GM12878 (cell line): ENCODE data around the gene RSAD2. TPM values are rescaled to one million over a fixed set of nuclear protein-coding genes. Genes with fewer than 3 reads are reported as not detected.

ENCODE experiments used
- ATAC-seq: fragments of 200-7000 bp; cut with Tn5 transposase; 3 replicates; pipeline ENCODE4 v1.9.1; 2020; ENCODE audit warnings: mild to moderate bottlenecking, moderate library complexity
- BruUV-seq: library from RNA; stranded (reverse); fragments of 400-500 nt; replicated peaks from 2 replicates; lab custom pipeline; 2021; lab: Mats Ljungman, UMichigan
- CTCF ChIA-PET: fragments of 300-600 bp; sonication (Branson Sonifier 250); formaldehyde crosslinking; extraction: SDS; loops from one replicate; lab custom pipeline; 2021; ENCODE audit warnings: inconsistent platforms; lab: Yijun Ruan, JAX
- POLR2A ChIA-PET: fragments of 350-600 bp; formaldehyde crosslinking; extraction: SDS; loops from one replicate; lab custom pipeline; 2021; ENCODE audit warnings: inconsistent platforms; lab: Charles Lee
- RAD21 ChIA-PET: fragments of 300-600 bp; sonication (Branson Sonifier 250); formaldehyde crosslinking; loops from one replicate; lab custom pipeline; 2023; ENCODE audit warnings: antibody characterized with exemption; ENCODE audit not compliant: unreplicated experiment; lab: Charles Lee
- SMC1A ChIA-PET: fragments of 300-600 bp; sonication (Branson Sonifier 250); formaldehyde crosslinking; loops from one replicate; lab custom pipeline; 2023; ENCODE audit not compliant: unreplicated experiment, uncharacterized antibody; lab: Charles Lee
- DNase-seq: peaks from one replicate; pipeline ENCODE4 v3.0.0-alpha.2; 2011; ENCODE audit warnings: low read depth, low spot score
- FAIRE-seq: peaks from 3 replicates; lab custom pipeline; 2011; peaks lifted over from hg19 to GRCh38; lab: Jason Lieb, UNC
- H2AFZ ChIP-seq: 2 replicates; pipeline ENCODE4 v1.6.0; 2011; ENCODE audit warnings: low read depth, low read length, control low read depth; ENCODE audit not compliant: control insufficient read depth
- H3K27ac ChIP-seq: 2 replicates; pipeline ENCODE4 v1.5.1; 2011; ENCODE audit warnings: control low read depth; ENCODE audit not compliant: control insufficient read depth, insufficient read depth
- H3K27me3 ChIP-seq, 2 experiments: replicated peaks in 1 of 2; 2 replicates each; pipeline versions ENCODE4 v1.6.0 to v1.6.1; 2011; ENCODE audit warnings: low read length in 1 of 2; ENCODE audit not compliant: control insufficient read depth in 2 of 2, insufficient read depth in 2 of 2
- H3K36me3 ChIP-seq, 2 experiments: 2 replicates each; pipeline ENCODE4 v1.5.1; 2011; ENCODE audit warnings: low read length in 1 of 2; ENCODE audit not compliant: control insufficient read depth in 2 of 2, insufficient read depth in 2 of 2
- H3K4me1 ChIP-seq: 2 replicates; pipeline ENCODE4 v1.6.1; 2011; ENCODE audit warnings: mild to moderate bottlenecking, low read length, moderate library complexity, mixed read lengths; ENCODE audit not compliant: control insufficient read depth, insufficient read depth
- H3K4me2 ChIP-seq: 2 replicates; pipeline ENCODE4 v1.6.0; 2011; ENCODE audit warnings: control low read depth; ENCODE audit not compliant: control insufficient read depth, insufficient read depth
- H3K4me3 ChIP-seq: fragments of 200-600 bp; sonication (generic); 2 replicates; pipeline ENCODE4 v1.5.1; 2016
- H3K79me2 ChIP-seq: 2 replicates; pipeline ENCODE4 v1.6.0; 2011; ENCODE audit warnings: low read length; ENCODE audit not compliant: control insufficient read depth, insufficient read depth
- H3K9ac ChIP-seq: 2 replicates; pipeline ENCODE4 v1.8.0; 2011; ENCODE audit warnings: low read length, control low read depth, mixed read lengths; ENCODE audit not compliant: control insufficient read depth, insufficient read depth
- H3K9me3 ChIP-seq: replicated peaks from 3 replicates; pipeline ENCODE4 v1.5.1; 2011; ENCODE audit warnings: mild to moderate bottlenecking, low read length; ENCODE audit not compliant: control insufficient read depth, insufficient read depth
- H4K20me1 ChIP-seq: 2 replicates; pipeline ENCODE4 v1.6.0; 2011; ENCODE audit not compliant: control insufficient read depth, insufficient read depth
- SIX5 ChIP-seq: IDR thresholded peaks from 2 replicates; pipeline ENCODE4 v1.6.1; 2011; ENCODE audit warnings: mild to moderate bottlenecking, low read depth, low read length, moderate library complexity; ENCODE audit not compliant: severe bottlenecking
- TCF7 ChIP-seq: IDR thresholded peaks from 2 replicates; pipeline ENCODE4 v1.6.1; 2014; ENCODE audit warnings: antibody characterized with exemption, borderline replicate concordance
- WGBS: methylation state at CpG from one replicate; pipeline ENCODE4 v1.1.6; 2016; ENCODE audit warnings: low lambda C conversion rate; ENCODE audit not compliant: insufficient replicate concordance, insufficient coverage; ENCODE audit errors: missing lambda C conversion rate; 5-methylcytosine and 5-hydroxymethylcytosine counted together
- in situ Hi-C: fragments of 300-500 bp; cut with MboI; formaldehyde crosslinking; loops from 9 replicates; pipeline ENCODE4 v1.14.3; 2018; ENCODE audit warnings: mixed read lengths
- intact Hi-C: fragments of 100-400 bp; cut with micrococcal nuclease; formaldehyde crosslinking; loops from one replicate; pipeline ENCODE4 v1.14.2; 2022; ENCODE audit not compliant: unreplicated experiment
- polyA plus RNA-seq, 11 experiments: library from polyadenylated mRNA; depleted of rRNA in 4 of 11; unstranded in 6 of 11; stranded (reverse) in 5 of 11; fragments of >200 nt; fragmentation: Nextera tagmentation in 4 of 11; fragmentation: Illumina TruSeq in 1 of 11; extraction: Ambion mirVana in 4 of 11; extraction: Trizol in 1 of 11; gene quantifications; 1 replicate in 1 of 11; 2 replicates in 10 of 11; pipeline versions ENCODE4 v1.2.1 to v1.2.3, GENCODE V29; 2011 to 2016; ENCODE audit warnings: inconsistent platforms in 2 of 11, missing spikeins in 2 of 11, low read depth in 1 of 11
- total RNA-seq, 4 experiments: library from RNA; depleted of rRNA in 3 of 4; stranded (reverse); fragments of >200 nt in 3 of 4; fragmentation: Illumina TruSeq in 1 of 4; extraction: Trizol in 1 of 4; gene quantifications; 2 replicates each; pipeline versions ENCODE4 v1.2.1 to v1.2.3, GENCODE V29; 2013 to 2021
- TF ChIP-seq, protein P1 (sequence below): IDR thresholded peaks from 2 replicates; pipeline ENCODE4 v1.6.1; 2012; ENCODE audit warnings: low read depth, low read length, improper control_type of control experiment
- TF ChIP-seq, protein P2 (sequence below): IDR thresholded peaks from 2 replicates; pipeline ENCODE4 v1.6.1; 2012; ENCODE audit warnings: improper control_type of control experiment, low read depth, low read length; ENCODE audit not compliant: insufficient replicate concordance
- TF ChIP-seq, protein P3 (sequence below): IDR thresholded peaks from 2 replicates; pipeline ENCODE4 v1.6.1; 2012; ENCODE audit warnings: mild to moderate bottlenecking, low read depth, low read length

RSAD2 gene
- total and polyA plus RNA-seq, 10 of the 15 experiments (the other 5 are each of a cell fraction or from before 2014, with no cell fraction given): 0.24 to 0.90 (median 0.69) TPM

DNA sequence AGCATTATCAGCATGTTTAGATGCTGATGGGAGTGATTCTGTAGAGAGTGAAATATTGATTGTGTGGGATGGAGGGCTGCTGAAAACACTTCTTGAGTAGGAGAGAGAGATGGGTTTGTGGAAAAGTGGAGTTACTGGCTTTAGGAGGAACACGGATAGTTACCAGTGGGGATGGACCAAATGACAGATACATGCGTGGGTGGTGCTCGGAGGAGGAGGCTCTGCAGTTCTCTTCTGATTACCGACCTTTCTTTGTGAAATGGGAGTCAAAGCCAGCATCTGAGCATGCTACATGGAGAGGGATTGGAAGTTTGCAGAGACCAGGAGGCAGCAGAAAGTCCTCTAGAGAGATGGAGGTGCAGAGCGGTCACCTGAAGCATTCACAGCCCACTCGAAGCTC lies 65.9 kb downstream of the RSAD2 start:
- TF ChIP-seq SIX5 (no peak), TCF7 (no peak)
- TF ChIP-seq, protein P1, sequence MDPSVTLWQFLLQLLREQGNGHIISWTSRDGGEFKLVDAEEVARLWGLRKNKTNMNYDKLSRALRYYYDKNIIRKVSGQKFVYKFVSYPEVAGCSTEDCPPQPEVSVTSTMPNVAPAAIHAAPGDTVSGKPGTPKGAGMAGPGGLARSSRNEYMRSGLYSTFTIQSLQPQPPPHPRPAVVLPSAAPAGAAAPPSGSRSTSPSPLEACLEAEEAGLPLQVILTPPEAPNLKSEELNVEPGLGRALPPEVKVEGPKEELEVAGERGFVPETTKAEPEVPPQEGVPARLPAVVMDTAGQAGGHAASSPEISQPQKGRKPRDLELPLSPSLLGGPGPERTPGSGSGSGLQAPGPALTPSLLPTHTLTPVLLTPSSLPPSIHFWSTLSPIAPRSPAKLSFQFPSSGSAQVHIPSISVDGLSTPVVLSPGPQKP: no peak
- TF ChIP-seq, protein P2, sequence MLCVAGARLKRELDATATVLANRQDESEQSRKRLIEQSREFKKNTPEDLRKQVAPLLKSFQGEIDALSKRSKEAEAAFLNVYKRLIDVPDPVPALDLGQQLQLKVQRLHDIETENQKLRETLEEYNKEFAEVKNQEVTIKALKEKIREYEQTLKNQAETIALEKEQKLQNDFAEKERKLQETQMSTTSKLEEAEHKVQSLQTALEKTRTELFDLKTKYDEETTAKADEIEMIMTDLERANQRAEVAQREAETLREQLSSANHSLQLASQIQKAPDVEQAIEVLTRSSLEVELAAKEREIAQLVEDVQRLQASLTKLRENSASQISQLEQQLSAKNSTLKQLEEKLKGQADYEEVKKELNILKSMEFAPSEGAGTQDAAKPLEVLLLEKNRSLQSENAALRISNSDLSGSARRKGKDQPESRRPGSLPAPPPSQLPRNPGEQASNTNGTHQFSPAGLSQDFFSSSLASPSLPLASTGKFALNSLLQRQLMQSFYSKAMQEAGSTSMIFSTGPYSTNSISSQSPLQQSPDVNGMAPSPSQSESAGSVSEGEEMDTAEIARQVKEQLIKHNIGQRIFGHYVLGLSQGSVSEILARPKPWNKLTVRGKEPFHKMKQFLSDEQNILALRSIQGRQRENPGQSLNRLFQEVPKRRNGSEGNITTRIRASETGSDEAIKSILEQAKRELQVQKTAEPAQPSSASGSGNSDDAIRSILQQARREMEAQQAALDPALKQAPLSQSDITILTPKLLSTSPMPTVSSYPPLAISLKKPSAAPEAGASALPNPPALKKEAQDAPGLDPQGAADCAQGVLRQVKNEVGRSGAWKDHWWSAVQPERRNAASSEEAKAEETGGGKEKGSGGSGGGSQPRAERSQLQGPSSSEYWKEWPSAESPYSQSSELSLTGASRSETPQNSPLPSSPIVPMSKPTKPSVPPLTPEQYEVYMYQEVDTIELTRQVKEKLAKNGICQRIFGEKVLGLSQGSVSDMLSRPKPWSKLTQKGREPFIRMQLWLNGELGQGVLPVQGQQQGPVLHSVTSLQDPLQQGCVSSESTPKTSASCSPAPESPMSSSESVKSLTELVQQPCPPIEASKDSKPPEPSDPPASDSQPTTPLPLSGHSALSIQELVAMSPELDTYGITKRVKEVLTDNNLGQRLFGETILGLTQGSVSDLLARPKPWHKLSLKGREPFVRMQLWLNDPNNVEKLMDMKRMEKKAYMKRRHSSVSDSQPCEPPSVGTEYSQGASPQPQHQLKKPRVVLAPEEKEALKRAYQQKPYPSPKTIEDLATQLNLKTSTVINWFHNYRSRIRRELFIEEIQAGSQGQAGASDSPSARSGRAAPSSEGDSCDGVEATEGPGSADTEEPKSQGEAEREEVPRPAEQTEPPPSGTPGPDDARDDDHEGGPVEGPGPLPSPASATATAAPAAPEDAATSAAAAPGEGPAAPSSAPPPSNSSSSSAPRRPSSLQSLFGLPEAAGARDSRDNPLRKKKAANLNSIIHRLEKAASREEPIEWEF: no peak
- TF ChIP-seq, protein P3, sequence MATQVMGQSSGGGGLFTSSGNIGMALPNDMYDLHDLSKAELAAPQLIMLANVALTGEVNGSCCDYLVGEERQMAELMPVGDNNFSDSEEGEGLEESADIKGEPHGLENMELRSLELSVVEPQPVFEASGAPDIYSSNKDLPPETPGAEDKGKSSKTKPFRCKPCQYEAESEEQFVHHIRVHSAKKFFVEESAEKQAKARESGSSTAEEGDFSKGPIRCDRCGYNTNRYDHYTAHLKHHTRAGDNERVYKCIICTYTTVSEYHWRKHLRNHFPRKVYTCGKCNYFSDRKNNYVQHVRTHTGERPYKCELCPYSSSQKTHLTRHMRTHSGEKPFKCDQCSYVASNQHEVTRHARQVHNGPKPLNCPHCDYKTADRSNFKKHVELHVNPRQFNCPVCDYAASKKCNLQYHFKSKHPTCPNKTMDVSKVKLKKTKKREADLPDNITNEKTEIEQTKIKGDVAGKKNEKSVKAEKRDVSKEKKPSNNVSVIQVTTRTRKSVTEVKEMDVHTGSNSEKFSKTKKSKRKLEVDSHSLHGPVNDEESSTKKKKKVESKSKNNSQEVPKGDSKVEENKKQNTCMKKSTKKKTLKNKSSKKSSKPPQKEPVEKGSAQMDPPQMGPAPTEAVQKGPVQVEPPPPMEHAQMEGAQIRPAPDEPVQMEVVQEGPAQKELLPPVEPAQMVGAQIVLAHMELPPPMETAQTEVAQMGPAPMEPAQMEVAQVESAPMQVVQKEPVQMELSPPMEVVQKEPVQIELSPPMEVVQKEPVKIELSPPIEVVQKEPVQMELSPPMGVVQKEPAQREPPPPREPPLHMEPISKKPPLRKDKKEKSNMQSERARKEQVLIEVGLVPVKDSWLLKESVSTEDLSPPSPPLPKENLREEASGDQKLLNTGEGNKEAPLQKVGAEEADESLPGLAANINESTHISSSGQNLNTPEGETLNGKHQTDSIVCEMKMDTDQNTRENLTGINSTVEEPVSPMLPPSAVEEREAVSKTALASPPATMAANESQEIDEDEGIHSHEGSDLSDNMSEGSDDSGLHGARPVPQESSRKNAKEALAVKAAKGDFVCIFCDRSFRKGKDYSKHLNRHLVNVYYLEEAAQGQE: no peak
- TF ChIP-seq, all 136 proteins: peak for 0
- no peaks in the 10 kb centered on the region for H3K9me3 ChIP-seq
- no peak overlapping the region for H3K4me2 ChIP-seq
- no peak for ATAC-seq
- H3K36me3 ChIP-seq: peaks cover 0 to 2% of the 10 kb centered on the region in 2 experiments; a peak in 2 of 4 replicates
- H4K20me1 ChIP-seq: no peaks in the 10 kb centered on the region
- no peaks in the 10 kb centered on the region for H3K27me3 ChIP-seq
- SMC1A ChIA-PET: interaction anchor here (1.1 to 1.2 kb wide), 2 partner anchors 37 to 72 kb away, joined by 3 read pairs; no protein-coding TSS in a partner anchor
- no peak overlapping the region for H2AFZ ChIP-seq
- CTCF ChIA-PET: interaction anchor here (1.1 kb wide), 2 partner anchors 11 to 46 kb away, joined by 3 read pairs; no protein-coding TSS in a partner anchor
- POLR2A ChIA-PET: no interaction called here
- DNase-seq: no peak
- BruUV-seq: TSS peak; percentile 45
- FAIRE-seq: no peak
- peaks cover 25% of the 10 kb centered on the region for H3K4me1 ChIP-seq
- no peaks in the 10 kb centered on the region for H3K79me2 ChIP-seq
- no peak overlapping the region for H3K4me3 ChIP-seq
- RAD21 ChIA-PET: interaction anchor here (1.2 kb wide), 1 partner anchor 46 kb away, joined by 5 read pairs; no protein-coding TSS in a partner anchor
- in situ Hi-C loops (no loop called here), intact Hi-C loops (no loop called here)
- no peak overlapping the region for H3K27ac ChIP-seq
- 88% methylated on average over 6 of the region's 6 CpGs for WGBS
- no peak overlapping the region for H3K9ac ChIP-seq
